Endometrial microvascular endothelial cells (primary cell): Measurements from ENCODE around the gene NUDT19. TPM values are rescaled to one million over a fixed set of nuclear protein-coding genes. Genes with fewer than 3 reads are reported as not detected.
"Not testable (repeated sequence)": the region's sequence is repeated elsewhere in the genome, so short reads cannot be mapped to it uniquely, and the experiment has no call there.

Experiments
- in situ Hi-C: cut with HindIII; loops from 2 replicates; pipeline ENCODE4 v1.10.0; 2017; ENCODE audit warnings: low sequenced_read_pairs, low pct_unique_long_range_greater_than_20kb; ENCODE audit errors: inconsistent ontology term
- total RNA-seq: library from RNA; depleted of rRNA; stranded (reverse); fragments of >200 nt; gene quantifications from one replicate; pipeline ENCODE4 v1.2.3, GENCODE V29; 2015; ENCODE audit errors: inconsistent ontology term

NUDT19 gene
- total RNA-seq, 1 donor from 2014 or later: 20.3 TPM

GRCh38 chr19:32674153-32674930 lies 17.3 kb upstream of the NUDT19 start:
- in situ Hi-C loops: no loop called here

DNA sequence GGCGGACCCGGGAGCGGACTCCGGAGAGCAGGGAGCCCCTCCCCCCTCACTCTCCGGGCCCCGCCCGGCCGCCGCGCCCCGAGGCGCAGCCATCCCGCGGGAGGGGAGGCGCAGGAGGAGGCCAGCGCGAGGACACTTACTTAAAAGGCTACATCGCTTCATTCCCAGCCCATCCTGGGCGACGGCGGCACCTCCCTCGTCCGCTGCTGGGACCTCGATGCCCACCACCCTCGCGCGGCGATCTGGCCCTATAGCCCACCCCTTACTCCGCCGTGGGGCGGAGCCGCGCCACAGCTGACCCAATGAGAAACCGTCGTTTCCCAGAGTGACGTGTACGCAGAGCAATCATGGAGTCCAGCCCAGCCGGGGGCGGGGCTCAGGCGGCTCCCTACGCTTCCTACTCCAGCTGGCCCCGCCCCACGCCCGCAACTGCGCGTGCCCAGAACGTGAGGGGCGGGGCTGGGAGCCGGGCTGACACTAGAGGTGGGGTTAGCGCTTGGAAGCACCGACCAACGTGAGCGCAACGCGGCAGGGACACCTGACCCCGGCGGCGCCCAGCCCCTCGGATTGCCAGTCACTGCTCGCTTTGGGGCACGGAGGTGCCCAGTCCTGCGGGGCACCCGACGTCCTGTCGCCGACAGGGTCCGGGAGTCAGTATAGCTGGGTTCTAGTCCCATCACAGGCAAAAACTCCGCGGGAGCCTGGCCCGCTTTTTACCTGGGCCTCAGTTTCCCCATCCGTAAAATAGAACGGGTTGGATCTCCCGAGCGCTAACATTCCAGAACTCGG lies 16.5 kb upstream of the NUDT19 start, which contains the start of gene ANKRD27:
TSS of gene ANKRD27 (minus strand) at position 250 of the 789 bp plus-strand sequence. CDS start 16,165 bp downstream, outside the sequence.
- in situ Hi-C loops: no loop called here

- in situ Hi-C loops: no loop called here
Observed at GRCh38 chr19:32675720-32676185, 15.9 kb upstream of the NUDT19 start, which contains the start of gene RGS9BP. Gene RGS9BP (plus strand): TSS chr19:32675848. CDS start chr19:32676264, 416 bp downstream.

DNA sequence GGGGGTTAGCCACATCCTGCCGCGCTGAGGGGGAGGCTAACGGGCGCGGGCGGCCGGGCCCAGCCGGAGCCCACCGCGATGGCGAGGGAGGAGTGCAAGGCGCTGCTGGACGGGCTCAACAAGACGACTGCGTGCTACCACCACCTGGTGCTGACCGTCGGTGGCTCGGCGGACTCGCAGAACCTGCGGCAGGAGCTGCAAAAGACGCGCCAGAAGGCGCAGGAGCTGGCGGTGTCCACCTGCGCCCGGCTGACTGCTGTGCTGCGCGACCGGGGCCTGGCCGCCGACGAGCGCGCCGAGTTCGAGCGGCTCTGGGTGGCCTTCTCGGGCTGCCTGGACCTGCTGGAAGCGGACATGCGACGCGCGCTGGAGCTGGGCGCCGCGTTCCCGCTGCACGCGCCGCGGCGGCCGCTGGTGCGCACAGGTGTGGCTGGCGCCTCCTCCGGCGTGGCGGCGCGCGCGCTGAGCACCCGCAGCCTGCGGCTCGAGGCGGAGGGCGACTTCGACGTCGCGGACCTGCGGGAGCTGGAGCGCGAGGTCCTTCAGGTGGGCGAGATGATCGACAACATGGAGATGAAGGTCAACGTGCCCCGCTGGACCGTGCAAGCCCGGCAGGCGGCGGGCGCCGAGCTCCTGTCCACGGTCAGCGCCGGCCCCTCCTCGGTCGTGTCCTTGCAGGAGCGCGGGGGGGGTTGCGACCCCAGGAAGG lies 15.3 kb upstream of the NUDT19 start:
- in situ Hi-C loops: no loop called here

DNA sequence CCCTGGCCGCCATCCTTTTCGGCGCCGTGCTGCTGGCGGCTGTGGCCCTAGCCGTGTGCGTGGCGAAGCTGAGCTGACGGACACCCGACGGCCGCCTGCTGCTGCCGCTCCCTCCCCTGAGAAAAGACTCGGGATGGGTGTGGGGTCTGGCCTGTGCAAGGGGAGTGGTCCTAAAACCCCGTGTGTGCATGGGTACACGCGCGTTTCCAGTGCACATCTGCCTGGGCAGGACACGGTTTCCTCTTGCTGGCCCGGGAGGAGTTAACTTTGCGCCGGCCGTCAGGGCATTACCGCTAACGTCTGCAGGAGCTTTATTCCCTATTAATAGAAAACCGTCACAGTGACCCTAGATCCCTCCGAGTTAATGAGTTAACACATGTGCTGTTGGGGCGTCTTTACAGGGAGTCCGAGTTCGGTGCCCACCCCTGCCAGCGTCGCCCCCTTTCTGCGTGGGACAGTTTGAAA lies 14.7 kb upstream of the NUDT19 start:
- in situ Hi-C loops: no loop called here

GRCh38 chr19:32677657-32678056 lies 14.0 kb upstream of the NUDT19 start:
- in situ Hi-C loops: no loop called here

GRCh38 chr19:32680986-32681385 lies 10.6 kb upstream of the NUDT19 start:
- in situ Hi-C loops: no loop called here

DNA sequence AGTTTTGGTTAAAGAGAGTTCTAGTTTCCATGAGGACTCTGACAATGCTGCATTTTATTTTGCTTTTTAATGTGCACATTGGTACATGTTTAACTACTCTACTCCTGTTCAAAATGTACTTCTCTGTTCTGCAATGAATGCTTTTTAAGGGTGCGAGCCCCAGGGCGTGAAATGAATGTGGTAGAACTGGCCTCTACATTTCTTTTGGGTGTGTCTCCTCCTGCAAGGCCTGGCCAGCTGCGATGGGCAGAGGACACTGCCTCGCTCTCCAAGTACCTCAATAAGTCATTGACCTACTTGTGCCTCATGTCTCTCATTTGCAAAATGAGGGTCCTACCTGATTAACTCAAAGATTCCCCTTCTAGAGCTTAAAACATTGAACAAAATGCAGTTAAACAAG lies 9.3 kb upstream of the NUDT19 start:
- in situ Hi-C loops: no loop called here

DNA sequence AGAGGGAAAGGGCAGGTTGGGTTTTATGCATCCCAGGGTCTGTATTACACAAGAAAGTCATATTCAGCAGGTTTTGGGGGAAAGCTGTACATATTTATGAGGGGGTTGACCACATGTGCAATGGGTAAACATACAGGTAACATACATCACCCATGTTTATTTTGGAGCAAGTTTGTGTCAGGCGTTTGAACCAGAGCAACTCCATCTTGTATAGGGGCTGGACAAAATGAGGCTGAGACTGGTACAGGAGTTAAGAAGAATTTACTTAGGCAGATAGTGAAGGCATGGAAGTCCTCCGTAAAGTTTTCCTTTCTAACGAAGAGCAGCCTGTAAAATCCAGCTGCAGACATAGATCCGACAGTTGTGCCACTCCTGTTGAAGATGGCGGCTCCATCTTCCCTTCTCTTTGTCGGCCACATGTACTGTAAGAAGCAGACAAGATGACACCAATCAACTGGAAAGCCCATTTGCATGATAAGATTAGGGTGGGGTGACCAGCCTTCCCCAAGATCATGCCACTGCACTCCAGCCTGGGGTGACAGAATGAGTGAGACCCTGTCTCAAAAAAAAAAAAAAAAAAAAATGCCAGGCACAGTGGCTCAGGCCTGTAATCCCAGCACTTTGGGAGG lies 4.7 kb upstream of the NUDT19 start:
- in situ Hi-C loops: no loop called here

- in situ Hi-C loops: no loop called here
Observed at GRCh38 chr19:32687681-32688080, 3.9 kb upstream of the NUDT19 start.

DNA sequence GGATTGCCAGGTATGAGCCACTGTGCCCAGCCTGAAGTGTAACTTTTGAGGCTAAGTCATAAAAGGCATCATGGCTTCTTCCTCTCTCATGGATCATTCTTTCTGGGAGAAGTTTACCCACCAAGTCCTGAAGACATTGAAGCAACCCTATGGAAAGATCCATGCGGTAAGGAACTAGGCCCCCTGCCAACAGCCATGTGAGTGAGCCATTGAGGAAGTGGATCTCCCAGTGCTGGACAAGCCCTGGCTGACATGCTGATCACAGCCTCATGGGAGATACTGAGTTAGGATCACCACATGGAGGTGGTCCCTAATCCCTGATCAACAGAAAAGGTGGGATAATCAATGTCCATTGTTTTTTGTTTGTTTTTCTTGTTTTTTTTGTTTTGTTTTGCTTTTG lies 3.3 kb upstream of the NUDT19 start:
- in situ Hi-C loops: no loop called here

GRCh38 chr19:32691952-32692726 lies 518 bp downstream of the NUDT19 start:
- in situ Hi-C loops: no loop called here

GRCh38 chr19:32692727-32693061 lies 1.1 kb downstream of the NUDT19 start:
- in situ Hi-C loops: no loop called here

DNA sequence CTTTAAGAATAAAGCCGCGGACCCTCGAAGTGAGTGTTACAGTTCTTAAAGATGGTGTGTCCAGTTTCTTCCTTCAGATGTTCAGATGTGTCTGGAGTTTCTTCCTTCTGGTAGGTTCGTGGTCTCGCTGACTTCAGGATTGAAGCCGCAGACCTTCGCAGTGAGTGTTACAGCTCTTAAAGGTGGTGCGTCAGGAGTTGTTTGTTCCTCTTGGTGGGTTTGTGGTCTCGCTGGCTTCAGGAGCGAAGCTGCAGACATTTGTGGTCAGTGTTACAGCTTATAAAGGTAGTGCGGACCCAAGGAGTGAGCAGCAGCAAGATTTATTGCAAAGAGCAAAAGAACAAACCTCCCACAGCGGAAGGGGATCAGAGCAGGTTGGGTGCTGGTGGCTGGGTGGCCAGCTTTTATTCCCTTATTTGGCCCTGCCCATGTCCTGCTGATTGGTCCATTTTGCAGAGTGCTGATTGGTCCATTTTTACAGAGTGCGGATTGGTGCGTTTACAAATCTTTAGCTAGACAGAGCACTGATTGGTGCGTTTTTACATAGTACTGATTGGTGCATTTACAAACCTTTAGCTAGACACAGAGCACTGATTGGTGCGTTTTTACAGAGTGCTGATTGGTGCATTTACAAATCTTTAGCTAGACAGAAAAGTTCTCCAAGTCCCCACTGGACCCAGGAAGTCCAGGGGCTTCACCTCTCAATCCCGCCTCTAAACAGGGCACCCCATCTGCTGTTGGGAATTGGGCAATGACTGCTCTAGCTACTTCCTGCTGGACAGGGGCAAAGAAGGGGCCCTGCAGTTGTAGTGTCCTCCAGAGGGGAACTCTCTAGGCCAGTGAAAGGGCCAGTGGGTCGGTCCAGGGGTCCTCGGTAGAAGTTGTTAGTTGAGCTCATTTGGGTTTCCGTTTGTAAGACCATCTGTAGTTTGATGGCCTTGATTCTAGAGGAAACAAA lies 1.8 kb downstream of the NUDT19 start:
- in situ Hi-C loops: not testable (repeated sequence)

DNA sequence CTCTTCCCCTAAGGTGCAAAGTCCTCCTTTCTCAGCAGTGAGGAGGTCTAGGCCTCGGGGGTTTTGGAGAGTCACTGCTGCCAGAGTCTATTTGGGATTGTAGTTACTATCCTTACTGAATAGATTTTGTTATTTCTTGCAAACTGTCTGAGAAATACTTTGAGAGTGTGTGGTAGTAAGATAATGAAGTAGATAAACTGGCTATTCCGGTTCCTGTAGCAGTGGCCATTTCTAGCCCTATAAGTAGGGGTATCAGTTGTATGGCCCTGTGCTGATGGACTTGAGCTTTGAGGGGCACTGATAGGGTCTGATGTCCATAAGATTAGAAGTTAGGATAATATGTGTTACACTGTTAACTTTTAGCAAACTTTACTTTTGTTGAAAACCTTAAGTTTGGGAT lies 2.7 kb downstream of the NUDT19 start:
- in situ Hi-C loops: not testable (repeated sequence)

DNA sequence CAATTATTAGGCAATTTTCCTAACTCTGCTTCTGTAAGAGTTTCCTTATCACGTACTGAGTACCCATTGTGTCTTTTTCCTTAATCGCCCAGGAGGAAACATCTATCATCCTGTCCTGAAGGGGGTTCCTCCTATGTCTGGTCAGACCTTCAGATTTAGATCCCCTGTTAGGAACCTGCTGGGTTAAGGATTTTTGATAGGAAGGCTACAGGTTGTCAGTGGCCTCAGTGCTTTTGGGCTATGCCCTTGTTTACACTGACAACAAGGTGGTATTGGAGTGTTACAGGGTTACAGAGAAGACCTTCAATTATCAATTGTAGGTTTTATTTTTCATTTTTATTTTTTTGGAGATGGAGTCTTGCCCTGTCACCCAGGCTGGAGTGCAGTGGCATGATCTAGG lies 3.2 kb downstream of the NUDT19 start:
- in situ Hi-C loops: not testable (repeated sequence)

DNA sequence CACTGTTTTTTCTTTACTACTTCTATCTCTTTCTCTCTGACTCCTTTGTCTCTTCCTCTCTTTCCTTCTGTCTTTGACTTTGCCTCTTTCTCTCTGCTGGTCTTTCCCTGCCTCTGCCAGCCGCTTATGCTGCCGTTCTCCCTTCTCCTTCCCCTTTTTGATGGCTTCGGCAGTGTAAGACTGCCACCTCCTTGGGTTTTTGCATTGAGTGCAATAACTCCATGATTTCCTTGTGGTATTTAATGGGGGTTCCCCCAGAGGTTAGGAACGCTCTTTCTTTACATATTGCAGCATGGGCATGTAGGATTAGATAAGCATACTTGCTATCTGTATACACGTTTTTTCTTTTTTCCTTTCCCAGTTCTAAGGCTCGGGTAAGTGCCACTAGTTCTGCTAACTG lies 3.9 kb downstream of the NUDT19 start:
- in situ Hi-C loops: not testable (repeated sequence)
